Activated CD8-positive, alpha-beta memory T cell treated with anti-CD3 and anti-CD28 coated beads for 36 hours (primary cell): ENCODE measurements around the gene ASB15. TPM values are rescaled to one million over a fixed set of nuclear protein-coding genes. Genes with fewer than 3 reads are reported as not detected.
"Not testable (repeated sequence)": the region's sequence is repeated elsewhere in the genome, so short reads cannot be mapped to it uniquely, and the experiment has no call there.

ENCODE experiments used
- CTCF ChIA-PET: fragments of 350-600 bp; sonication (Branson Sonifier 250); formaldehyde crosslinking; loops from one replicate; lab custom pipeline; 2021; ENCODE audit warnings: antibody characterized with exemption; lab: Charles Lee
- POLR2A ChIA-PET: fragments of 350-600 bp; sonication (Branson Sonifier 250); formaldehyde crosslinking; loops from one replicate; lab custom pipeline; 2021; ENCODE audit warnings: antibody characterized with exemption; lab: Charles Lee
- total RNA-seq, 2 experiments: library from RNA; stranded (reverse); gene quantifications; one replicate each; pipeline ENCODE4 v1.2.3, GENCODE V29; 2021

The ASB15 gene
- total RNA-seq, 2 experiments from 2014 or later, result not detected

- ChIA-PET POLR2A (no interaction called here), CTCF (no interaction called here)
These were observed 27.7 kb downstream of the ASB15 start for GRCh38 chr7:123629281-123629680.

GRCh38 chr7:123632808-123633207 is 31.2 kb downstream of the ASB15 start:
- ChIA-PET POLR2A (no interaction called here), CTCF (no interaction called here)

- POLR2A ChIA-PET, result no interaction called here
- CTCF ChIA-PET, result interaction anchor here (1.1 kb wide), 1 partner anchor 9 kb away, joined by 3 read pairs; no protein-coding TSS in a partner anchor
These were observed 31.9 kb downstream of the ASB15 start for GRCh38 chr7:123633553-123633952.

DNA sequence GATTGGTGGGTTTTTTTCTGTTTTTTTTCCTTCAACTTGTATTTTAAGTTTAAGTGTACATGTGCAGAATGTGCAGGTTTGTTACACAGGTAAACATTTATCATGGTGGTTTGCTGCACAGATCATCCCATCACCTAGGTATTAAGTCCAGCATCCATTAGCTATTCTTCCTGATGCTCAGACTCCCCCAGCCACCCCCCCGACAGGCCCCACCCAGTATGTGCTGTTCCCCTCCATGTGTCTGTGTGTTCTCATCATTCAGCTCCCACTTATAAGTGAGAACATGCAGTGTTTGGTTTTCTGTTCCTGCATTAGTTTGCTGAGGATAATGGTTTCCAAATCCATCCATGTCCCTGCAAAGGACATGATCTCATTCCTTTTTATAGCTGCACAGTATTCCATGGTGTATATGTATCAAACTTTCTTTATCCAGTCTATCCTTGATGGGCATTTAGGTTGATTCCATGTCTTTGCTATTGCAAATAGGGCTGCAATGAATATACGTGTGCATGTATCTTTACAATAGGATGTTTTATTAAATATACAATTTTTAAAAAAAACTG is 32.5 kb downstream of the ASB15 start:
- POLR2A ChIA-PET, result not testable (repeated sequence)
- CTCF ChIA-PET, result interaction anchor here (1.1 kb wide), 1 partner anchor 9 kb away, joined by 3 read pairs; no protein-coding TSS in a partner anchor

DNA sequence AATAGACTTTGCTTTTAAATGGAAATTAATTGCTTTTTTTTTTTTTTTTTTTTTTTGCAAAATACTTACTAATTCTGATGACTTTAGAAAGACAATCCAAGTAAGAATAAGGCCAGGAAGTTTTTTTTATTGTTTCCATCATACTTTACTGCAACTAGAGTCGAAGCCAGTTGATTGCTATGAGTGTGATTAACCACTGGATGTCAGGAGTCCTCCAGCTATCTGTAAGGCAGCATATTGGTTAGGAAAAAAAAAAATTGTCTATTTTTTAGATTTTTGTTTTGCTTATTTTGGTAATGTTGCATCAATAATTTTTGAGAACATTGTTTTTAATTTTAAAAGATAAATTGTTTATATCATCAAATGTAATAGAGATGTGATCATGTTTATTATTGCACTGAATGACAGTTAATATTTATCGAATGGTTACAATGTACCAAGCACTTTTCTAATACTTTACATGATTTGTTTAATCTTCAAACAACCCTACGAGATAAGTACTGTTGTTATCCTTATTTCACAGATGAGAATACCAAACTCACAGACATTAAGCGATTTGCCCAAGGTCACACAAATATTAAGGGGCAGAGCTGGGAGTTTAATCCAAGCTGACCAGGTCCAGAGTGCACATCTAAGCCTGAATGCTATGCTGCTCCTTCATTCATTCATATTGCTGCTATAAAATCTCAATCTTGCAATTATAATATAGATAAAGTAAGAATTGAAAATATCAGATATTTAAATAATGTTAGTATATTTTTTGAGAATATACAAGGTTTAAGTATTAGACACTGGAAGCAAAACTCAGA is 34.1 kb downstream of the ASB15 start:
- CTCF ChIA-PET, result interaction anchor here (0.7 kb wide), 1 partner anchor 122 kb away, joined by 4 read pairs; no protein-coding TSS in a partner anchor
- POLR2A ChIA-PET, result no interaction called here

DNA sequence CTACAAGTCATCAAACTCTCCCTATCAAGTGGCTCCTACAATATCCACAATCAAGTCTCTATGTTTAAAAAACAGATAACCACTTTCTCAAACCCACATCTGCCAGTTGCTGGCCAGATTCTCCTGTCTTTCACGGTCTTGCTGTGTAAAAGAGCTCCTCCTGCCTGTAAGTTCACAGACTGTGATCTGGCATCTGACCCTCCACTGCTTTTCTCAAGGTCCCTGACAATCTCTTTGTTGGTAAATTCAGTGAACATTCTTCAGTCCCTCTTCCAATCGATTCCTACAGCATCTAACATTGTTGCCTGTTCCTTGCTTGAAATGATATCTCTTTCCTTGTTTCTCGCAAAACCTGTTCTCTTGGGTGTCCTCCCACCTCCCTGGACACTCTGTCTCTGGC is 35.6 kb downstream of the ASB15 start:
- ChIA-PET POLR2A (interaction anchor here (0.6 kb wide), 1 partner anchor 1510 kb away, joined by 3 read pairs; no protein-coding TSS in a partner anchor), CTCF (interaction anchor here (0.7 kb wide), 1 partner anchor 265 kb away, joined by 3 read pairs; no protein-coding TSS in a partner anchor)

DNA sequence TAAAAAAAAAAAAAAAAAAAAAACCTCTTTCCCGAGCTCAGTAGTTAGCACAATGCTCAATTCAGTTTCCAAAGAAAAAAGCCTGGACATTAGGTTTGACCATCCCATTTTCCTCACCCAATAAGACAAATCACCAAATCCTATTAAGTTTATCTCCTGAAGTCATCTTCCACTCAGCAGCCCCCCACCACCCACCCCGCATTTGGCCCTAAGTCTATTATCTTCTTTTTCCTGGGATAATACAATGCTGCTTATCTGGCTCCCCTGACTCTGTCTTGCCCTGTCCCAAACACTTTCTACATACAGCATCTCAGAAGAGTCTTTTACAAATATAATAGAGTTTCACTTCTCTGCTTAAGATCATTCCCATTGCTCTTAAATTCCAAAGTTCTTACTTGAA is 36.3 kb downstream of the ASB15 start:
- POLR2A ChIA-PET, result interaction anchor here (0.6 kb wide), 1 partner anchor 1509 kb away, joined by 3 read pairs; no protein-coding TSS in a partner anchor
- CTCF ChIA-PET, result interaction anchor here (0.7 kb wide), 1 partner anchor 265 kb away, joined by 3 read pairs; no protein-coding TSS in a partner anchor

GRCh38 chr7:123639631-123640030 is 38.0 kb downstream of the ASB15 start:
- POLR2A ChIA-PET, result no interaction called here
- CTCF ChIA-PET, result no interaction called here

DNA sequence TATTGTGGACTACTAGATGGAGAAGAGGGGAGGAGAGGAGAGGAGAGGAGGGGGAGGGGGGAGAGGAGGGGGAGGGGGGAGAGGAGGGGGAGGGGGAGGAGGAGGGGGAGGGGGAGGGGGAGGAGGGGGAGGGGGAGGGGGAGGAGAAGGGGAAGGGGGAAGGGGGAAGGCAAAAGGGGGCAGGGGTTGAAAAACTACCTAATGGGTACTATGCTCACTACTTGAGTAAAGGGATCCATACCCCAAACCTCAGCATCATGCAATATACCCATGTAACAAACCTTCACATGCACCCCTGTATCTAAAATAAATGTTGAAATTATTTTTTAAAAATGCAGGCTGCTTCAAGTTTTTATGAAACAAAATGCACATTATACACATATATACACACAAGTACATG is 39.0 kb downstream of the ASB15 start:
- ChIA-PET CTCF (no interaction called here), POLR2A (no interaction called here)

- POLR2A ChIA-PET, result no interaction called here
- CTCF ChIA-PET, result no interaction called here
These were observed 40.3 kb downstream of the ASB15 start for GRCh38 chr7:123641901-123642300.

- ChIA-PET POLR2A (no interaction called here), CTCF (no interaction called here)
These were observed 42.1 kb downstream of the ASB15 start for GRCh38 chr7:123643495-123644441.

- ChIA-PET POLR2A (no interaction called here), CTCF (no interaction called here)
These were observed 43.9 kb downstream of the ASB15 start for GRCh38 chr7:123645516-123645915.

DNA sequence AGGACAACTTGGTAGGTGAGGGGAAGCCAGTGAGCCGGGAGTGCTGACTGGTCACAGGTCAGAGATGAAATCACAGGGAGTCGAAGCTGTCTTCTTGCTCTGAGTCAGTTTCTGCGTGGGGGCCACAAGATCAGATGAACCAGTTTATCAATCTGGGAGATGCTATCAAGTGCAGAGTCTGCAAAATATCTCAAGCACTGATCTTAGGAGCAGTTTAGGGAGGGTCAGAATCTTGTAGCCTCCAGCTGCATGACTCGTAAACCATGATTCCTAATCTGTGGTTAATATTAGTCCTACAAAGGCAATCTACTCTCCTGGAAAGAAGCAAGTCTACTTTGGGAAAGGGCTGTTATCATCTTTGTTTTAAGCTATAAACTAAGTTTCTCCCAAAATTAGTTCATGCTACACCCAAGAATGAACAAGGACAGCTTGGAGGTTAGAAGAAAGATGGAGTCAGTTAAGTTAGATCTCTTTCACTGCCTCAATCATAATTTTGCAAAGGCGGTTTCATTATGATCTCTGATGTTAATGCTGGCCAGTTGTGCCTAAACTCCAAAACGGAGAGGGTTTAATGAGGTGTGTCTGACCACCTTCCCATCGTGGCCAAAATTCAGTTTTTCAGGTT is 45.6 kb downstream of the ASB15 start:
- ChIA-PET POLR2A (no interaction called here), CTCF (no interaction called here)

DNA sequence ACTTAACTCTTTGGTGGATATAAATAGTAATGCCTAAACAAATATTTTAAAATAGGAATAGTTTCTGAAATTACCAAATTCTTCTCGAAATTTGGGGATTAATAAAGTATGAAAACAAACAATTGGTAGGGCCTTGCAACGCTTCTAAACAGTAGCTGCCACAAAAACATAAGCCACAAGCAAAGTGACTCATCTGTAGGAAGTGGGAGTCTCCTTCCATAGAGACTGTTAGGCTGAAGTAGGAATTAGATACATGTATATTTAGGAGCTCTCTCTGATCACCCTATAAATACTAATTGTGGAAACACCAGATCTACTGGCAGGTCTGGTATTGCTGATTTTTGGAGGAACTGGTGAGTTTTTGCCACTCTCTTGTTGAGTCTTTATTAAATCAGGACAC is 48.3 kb downstream of the ASB15 start:
- CTCF ChIA-PET, result no interaction called here

DNA sequence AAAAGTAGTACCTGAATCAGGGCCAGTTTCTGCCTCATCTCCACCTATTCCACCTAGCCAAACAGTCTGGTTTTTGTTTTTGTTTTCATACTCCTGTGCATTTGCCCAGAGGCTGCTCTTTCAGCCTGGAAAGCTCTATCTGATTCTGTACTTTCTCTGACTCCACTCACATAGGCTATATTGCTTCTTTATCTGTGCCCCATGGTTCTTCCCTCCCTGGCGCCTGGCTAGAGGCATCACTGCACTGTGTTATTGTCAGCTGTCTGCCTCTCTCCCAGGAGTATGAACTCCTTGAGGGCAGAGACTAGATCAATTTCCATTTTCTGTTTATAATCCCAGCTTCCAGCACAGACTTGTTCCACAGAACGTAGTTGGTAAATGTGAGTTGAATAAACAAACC is 49.0 kb downstream of the ASB15 start:
- POLR2A ChIA-PET, result no interaction called here
- CTCF ChIA-PET, result no interaction called here

More for the DNA sequence above, 48.3 kb downstream of the ASB15 start:
- POLR2A ChIA-PET, result interaction anchor here (0.5 kb wide), 1 partner anchor 13 kb away, joined by 3 read pairs; no protein-coding TSS in a partner anchor

- ChIA-PET POLR2A (no interaction called here), CTCF (no interaction called here)
These were observed 50.8 kb downstream of the ASB15 start for GRCh38 chr7:123652406-123652805.

DNA sequence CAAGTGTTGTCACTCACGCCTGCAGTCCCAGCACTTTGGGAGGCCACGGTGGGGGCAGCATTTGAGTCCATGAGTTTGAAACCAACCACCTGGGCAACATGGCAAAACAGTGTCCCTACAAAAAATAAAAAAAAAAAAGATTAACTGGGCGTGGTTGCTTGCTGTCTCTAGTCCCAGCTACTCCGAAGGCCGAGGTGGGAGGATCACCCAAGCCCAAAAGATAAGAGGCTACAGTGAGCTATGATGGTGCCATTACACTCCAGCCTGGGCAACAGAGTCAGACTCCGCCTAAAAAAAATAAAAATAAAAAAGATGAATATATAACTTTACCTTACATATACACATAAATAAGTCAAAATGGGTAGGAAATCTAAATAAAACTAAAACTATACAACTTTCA is 51.5 kb downstream of the ASB15 start:
- POLR2A ChIA-PET, result no interaction called here
- CTCF ChIA-PET, result no interaction called here

DNA sequence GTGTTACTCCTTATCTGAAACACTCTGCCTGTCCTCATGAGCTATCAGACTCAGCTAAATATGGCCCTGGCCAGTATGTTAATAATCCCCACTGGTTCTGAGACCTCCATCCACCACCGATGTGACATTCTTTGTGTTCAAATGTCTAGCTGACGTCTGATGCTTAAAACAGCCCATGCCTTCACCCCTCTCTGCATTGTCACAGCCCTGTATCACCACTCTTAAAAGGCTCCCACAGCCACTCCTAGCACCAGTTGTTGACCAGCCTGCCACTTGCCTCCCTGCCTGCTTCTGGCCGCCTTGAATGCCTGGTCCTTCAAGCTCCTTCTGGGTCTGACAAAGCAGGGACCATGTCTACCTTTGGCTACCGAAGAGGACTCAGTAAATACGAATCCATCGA is 54.0 kb downstream of the ASB15 start, which contains the start of gene LMOD2:
Gene LMOD2 (plus strand): TSS at position 253 of the 400 bp plus-strand sequence. CDS start 98 bp downstream, at position 351.
- POLR2A ChIA-PET, result no interaction called here
- CTCF ChIA-PET, result no interaction called here
